Body of pancreas (tissue), 4 donors: ENCODE results near the gene ADGRV1. TPM values are rescaled to one million over a fixed set of nuclear protein-coding genes. Genes with fewer than 3 reads are reported as not detected.
"Not testable (repeated sequence)": the region's sequence is repeated elsewhere in the genome, so short reads cannot be mapped to it uniquely, and the experiment has no call there.

Source experiments
- ATAC-seq: fragments of 150-250 bp; one replicate; pipeline ENCODE4 v1.9.1; 2016
- DNase-seq, 4 donors: peaks; one replicate each; pipeline ENCODE4 v3.0.0-alpha.2; 2019
- H3K27ac ChIP-seq, 4 donors: fragments of 200-600 bp; sonication (generic); 1 replicate in 3 of 4; 2 replicates in 1 of 4; pipeline versions ENCODE4 v1.5.1 to v1.6.1; 2016 to 2019; ENCODE audit warnings: mild to moderate bottlenecking in 1 of 4, mixed read lengths in 1 of 4, moderate library complexity in 1 of 4
- H3K27me3 ChIP-seq, 2 donors: fragments of 200-600 bp; sonication (generic); one replicate each; pipeline ENCODE4 v1.6.0; 2016; ENCODE audit warnings: mild to moderate bottlenecking in 1 of 2
- H3K36me3 ChIP-seq, 2 donors: fragments of 200-600 bp; sonication (generic); replicated peaks in 1 of 2; 2 replicates each; pipeline ENCODE4 v1.5.1; 2016; ENCODE audit warnings: low read depth in 2 of 2; ENCODE audit not compliant: insufficient read depth in 1 of 2
- H3K4me1 ChIP-seq: fragments of 200-600 bp; sonication (generic); one replicate; pipeline ENCODE4 v1.6.0; 2016
- H3K4me3 ChIP-seq, 2 donors: fragments of 200-600 bp; sonication (generic); 1 replicate in 1 of 2; 2 replicates in 1 of 2; pipeline ENCODE4 v1.5.1; 2016 to 2019
- H3K9me3 ChIP-seq, 3 donors: fragments of 200-600 bp; sonication (generic); 1 replicate in 2 of 3; 2 replicates in 1 of 3; pipeline ENCODE4 v1.5.1; 2016
- POLR2A ChIP-seq, 3 donors: fragments of 450-650 bp; IDR thresholded peaks; one replicate each; pipeline ENCODE4 v1.6.1; 2016; ENCODE audit warnings: antibody characterized with exemption in 3 of 3, mild to moderate bottlenecking in 2 of 3
- WGBS, 2 donors: methylation state at CpG; one replicate each; pipeline ENCODE4 v1.1.5; 2017; 5-methylcytosine and 5-hydroxymethylcytosine counted together
- intact Hi-C: fragments of 100-400 bp; cut with DNase I; formaldehyde crosslinking; loops from one replicate; pipeline ENCODE4 v1.15.1; 2023
- total RNA-seq, 2 donors: library from RNA; depleted of rRNA; stranded (reverse); fragments of >200 nt; gene quantifications; one replicate each; pipeline ENCODE4 v1.1.0, GENCODE V29; 2016
- TF ChIP-seq, protein P1 (sequence below), 7 experiments: fragments of 450-650 bp in 4 of 7; fragments of 200-600 bp in 3 of 7; sonication (generic) in 3 of 7; IDR thresholded peaks; one replicate each; pipeline ENCODE4 v1.5.1; 2016 to 2019; ENCODE audit warnings: antibody characterized with exemption in 7 of 7

ADGRV1 gene
- total RNA-seq, 2 donors from 2014 or later: 19.2 to 21.4 TPM

DNA sequence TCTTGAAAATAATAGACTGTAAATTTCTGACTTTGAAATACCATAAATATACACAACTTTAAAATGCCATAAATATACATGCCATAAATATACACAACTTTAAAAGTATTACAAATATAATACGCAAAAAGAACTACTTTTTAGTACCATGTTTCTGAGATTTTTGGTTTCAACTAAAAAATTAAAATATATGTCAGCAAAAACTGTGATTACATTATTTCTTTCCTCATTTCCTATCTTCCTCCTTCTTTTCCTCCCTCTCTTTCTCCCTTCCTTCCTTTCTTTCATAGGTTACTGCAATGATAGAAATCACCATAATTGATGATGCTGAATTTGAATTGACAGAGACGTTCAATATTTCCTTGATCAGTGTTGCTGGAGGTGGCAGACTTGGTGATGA is 200.5 kb downstream of the ADGRV1 start:
- WGBS, 2 donors: 85 to 88% methylated on average over 2 of the region's 2 CpGs
- no peak overlapping the region for H3K27ac ChIP-seq
- ATAC-seq (no peak), DNase-seq (no peak)
- H3K4me3 ChIP-seq: no peak overlapping the region
- TF ChIP-seq, protein P1, sequence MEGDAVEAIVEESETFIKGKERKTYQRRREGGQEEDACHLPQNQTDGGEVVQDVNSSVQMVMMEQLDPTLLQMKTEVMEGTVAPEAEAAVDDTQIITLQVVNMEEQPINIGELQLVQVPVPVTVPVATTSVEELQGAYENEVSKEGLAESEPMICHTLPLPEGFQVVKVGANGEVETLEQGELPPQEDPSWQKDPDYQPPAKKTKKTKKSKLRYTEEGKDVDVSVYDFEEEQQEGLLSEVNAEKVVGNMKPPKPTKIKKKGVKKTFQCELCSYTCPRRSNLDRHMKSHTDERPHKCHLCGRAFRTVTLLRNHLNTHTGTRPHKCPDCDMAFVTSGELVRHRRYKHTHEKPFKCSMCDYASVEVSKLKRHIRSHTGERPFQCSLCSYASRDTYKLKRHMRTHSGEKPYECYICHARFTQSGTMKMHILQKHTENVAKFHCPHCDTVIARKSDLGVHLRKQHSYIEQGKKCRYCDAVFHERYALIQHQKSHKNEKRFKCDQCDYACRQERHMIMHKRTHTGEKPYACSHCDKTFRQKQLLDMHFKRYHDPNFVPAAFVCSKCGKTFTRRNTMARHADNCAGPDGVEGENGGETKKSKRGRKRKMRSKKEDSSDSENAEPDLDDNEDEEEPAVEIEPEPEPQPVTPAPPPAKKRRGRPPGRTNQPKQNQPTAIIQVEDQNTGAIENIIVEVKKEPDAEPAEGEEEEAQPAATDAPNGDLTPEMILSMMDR (IDR thresholded peaks at IDR 0.05): no peak
- no peak for TF ChIP-seq POLR2A (IDR thresholded peaks at IDR 0.05)
- no peaks in the 10 kb centered on the region for H3K27me3 ChIP-seq
- H3K9me3 ChIP-seq: no peaks in the 10 kb centered on the region
- H3K4me1 ChIP-seq: no peaks in the 10 kb centered on the region
- intact Hi-C loops: no loop called here
- no peaks in the 10 kb centered on the region for H3K36me3 ChIP-seq

DNA sequence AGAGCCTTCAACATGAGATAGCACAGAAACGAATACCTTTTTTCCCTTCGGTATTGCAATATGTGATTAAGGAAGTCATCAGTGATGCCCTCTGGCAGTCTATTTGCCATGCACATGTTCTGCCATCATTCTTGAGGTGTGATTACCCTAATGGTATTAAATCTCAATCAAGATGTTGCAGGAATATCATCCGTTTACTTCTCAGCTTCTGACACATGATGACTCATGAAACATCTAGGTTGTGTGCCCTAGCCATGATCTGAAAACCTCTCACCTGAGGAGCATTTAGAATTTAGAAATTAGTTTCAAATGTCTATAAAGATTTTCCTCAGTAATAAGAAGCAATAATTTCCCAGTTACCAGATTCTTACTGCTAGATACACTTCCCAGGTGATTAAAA is 209.1 kb downstream of the ADGRV1 start:
- H3K27me3 ChIP-seq: no peaks in the 10 kb centered on the region
- no peaks in the 10 kb centered on the region for H3K9me3 ChIP-seq
- whole genome bisulfite sequencing, 2 donors: 85 to 89% methylated on average over 3 of the region's 3 CpGs
- no peak for ATAC-seq
- TF ChIP-seq, protein P1 (IDR thresholded peaks at IDR 0.05): no peak
- TF ChIP-seq POLR2A (IDR thresholded peaks at IDR 0.05): no peak
- no peak overlapping the region for H3K4me3 ChIP-seq
- no peak for DNase-seq
- H3K27ac ChIP-seq: no peak overlapping the region
- no peaks in the 10 kb centered on the region for H3K36me3 ChIP-seq
- no peaks in the 10 kb centered on the region for H3K4me1 ChIP-seq
- intact Hi-C loops: no loop called here

- H3K9me3 ChIP-seq, DNase-seq, H3K4me1 ChIP-seq, ATAC-seq, intact Hi-C loops, H3K36me3 ChIP-seq, H3K27me3 ChIP-seq, H3K4me3 ChIP-seq, H3K27ac ChIP-seq: not testable (repeated sequence)
- 94 to 96% methylated on average over 4 of the region's 4 CpGs for WGBS, 2 donors
Observed at GRCh38 chr5:90770006-90770541, 211.5 kb downstream of the ADGRV1 start.

DNA sequence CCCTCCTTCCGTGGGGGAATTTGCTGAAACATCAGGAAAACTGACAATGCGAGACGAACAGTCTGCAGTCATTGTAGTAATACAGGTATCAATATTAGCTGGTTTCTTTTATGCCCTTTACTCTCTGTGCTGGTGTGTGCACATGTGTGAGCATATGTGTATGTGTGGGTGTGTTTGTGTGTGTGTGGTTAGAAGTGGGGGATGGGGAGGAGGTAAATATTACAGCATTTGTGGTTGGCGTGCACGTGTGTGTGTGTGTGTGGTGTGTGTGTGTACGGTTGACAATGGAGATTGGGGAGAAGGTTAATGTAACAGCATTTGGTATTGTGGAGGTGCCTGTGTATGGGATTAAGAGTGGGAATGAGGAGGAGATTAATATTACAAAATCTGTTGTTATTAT is 219.4 kb downstream of the ADGRV1 start:
- no peak for ATAC-seq
- H3K36me3 ChIP-seq: no peaks in the 10 kb centered on the region
- TF ChIP-seq POLR2A (IDR thresholded peaks at IDR 0.05): no peak
- TF ChIP-seq, protein P1 (IDR thresholded peaks at IDR 0.05): no peak
- no peaks in the 10 kb centered on the region for H3K9me3 ChIP-seq
- H3K27ac ChIP-seq: no peak overlapping the region
- H3K4me3 ChIP-seq: no peak overlapping the region
- H3K4me1 ChIP-seq: no peaks in the 10 kb centered on the region
- no peak for DNase-seq
- H3K27me3 ChIP-seq: no peaks in the 10 kb centered on the region
- 84 to 87% methylated on average over 6 of the region's 6 CpGs for WGBS, 2 donors
- intact Hi-C loops: no loop called here

DNA sequence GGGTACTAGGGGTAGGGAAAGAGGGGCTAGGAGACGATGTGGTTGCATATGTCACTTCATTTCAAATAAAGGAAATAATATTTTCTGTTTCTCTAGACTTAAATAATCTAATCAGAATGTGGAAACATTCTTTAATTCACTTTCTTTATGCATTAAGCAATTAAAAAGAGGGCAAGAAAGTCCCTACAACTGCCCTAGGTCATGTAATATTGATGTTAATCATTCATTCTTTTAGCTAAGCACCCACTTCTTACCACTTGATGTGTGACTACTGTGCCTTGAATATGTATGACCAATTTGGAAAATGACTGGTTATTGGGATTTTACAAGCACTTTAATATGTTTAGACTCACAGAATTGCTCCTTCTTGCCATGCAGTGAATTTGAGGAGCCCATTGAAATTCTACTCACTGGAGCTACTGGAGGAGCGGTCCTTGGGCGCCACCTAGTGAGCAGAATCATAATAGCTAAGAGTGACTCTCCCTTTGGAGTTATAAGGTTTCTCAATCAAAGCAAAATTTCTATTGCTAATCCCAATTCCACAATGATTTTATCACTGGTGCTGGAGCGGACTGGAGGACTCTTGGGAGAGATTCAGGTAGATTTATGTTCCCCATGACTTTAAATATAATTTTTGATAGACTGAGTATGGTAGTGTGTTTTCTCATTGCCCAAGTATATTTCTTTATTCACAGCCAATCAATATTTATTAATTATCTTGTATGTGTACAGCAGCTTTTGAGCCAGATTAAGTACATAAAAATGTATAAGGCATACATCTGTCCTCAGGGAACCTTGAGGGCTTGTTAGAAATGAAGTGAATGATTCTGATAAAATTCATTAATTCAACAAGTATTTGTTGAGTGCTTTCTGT is 225.1 kb downstream of the ADGRV1 start:
- H3K36me3 ChIP-seq: no peaks in the 10 kb centered on the region
- no peaks in the 10 kb centered on the region for H3K27me3 ChIP-seq
- no peaks in the 10 kb centered on the region for H3K9me3 ChIP-seq
- DNase-seq: peak; percentile 75 to 77 (median 76)
- H3K4me1 ChIP-seq: no peaks in the 10 kb centered on the region
- TF ChIP-seq POLR2A (IDR thresholded peaks at IDR 0.05): no peak
- TF ChIP-seq, protein P1 (IDR thresholded peaks at IDR 0.05): peak; percentile 47 to 87 (median 74)
- intact Hi-C loops: no loop called here
- no peak overlapping the region for H3K4me3 ChIP-seq
- peak; percentile 88 for ATAC-seq
- no peak overlapping the region for H3K27ac ChIP-seq
- WGBS, 2 donors: 25 to 26% methylated on average over 4 of the region's 4 CpGs
